ENCODE results near the gene TRIO. TPM values are rescaled to one million over a fixed set of nuclear protein-coding genes. Genes with fewer than 3 reads are reported as not detected.
A peak's percentile ranks its signal among the peaks of the same experiment; 100 is the strongest.

Gene TRIO
- total RNA-seq, 1 donor from 2014 or later = 223 TPM

- ChIA-PET CTCF (interaction anchor here (1.4 kb wide), 1 partner anchor 127 kb away, joined by 4 read pairs; no protein-coding TSS in a partner anchor), POLR2A (no interaction called here)
- Mint-ChIP-seq H3K9me3 (peaks cover 5% of the 10 kb centered on the region), H3K4me3 (no peak overlapping the region), H3K27me3 (no peaks in the 10 kb centered on the region), H3K36me3 (ENCODE audit: low read depth) (peaks cover 5% of the 10 kb centered on the region), H3K4me1 (peaks cover 28% of the 10 kb centered on the region), H3K27ac (peak overlapping the region; percentile 3)
- intact Hi-C loops (cut with micrococcal nuclease) = no loop called here
- ATAC-seq (ENCODE audit: low read depth) = no peak
- DNase-seq = no peak
- TF ChIP-seq CTCF (IDR thresholded peaks at IDR 0.05) = no peak
These were observed 378.6 kb downstream of the TRIO start for GRCh38 chr5:14521748-14522147.

- DNase-seq = no peak
- no peak for ATAC-seq (ENCODE audit: low read depth)
- H3K27me3 Mint-ChIP-seq = no peaks in the 10 kb centered on the region
- intact Hi-C loops (cut with micrococcal nuclease) = no loop called here
- ChIA-PET CTCF (no interaction called here), POLR2A (no interaction called here)
- no peak overlapping the region for H3K4me3 Mint-ChIP-seq
- H3K4me1 Mint-ChIP-seq = peaks cover 28% of the 10 kb centered on the region
- H3K9me3 Mint-ChIP-seq = peaks cover 5% of the 10 kb centered on the region
- no peak overlapping the region for H3K27ac Mint-ChIP-seq
- peaks cover 5% of the 10 kb centered on the region for H3K36me3 Mint-ChIP-seq (ENCODE audit: low read depth)
- no peak for TF ChIP-seq CTCF (IDR thresholded peaks at IDR 0.05)
These were observed 379.6 kb downstream of the TRIO start for GRCh38 chr5:14522721-14523120.

GRCh38 chr5:14523243-14524034 lies 380.3 kb downstream of the TRIO start:
- H3K27me3 Mint-ChIP-seq = no peaks in the 10 kb centered on the region
- peaks cover 3% of the 10 kb centered on the region for H3K36me3 Mint-ChIP-seq (ENCODE audit: low read depth)
- ATAC-seq (ENCODE audit: low read depth) (no peak), DNase-seq (no peak)
- CTCF ChIA-PET = no interaction called here
- POLR2A ChIA-PET = no interaction called here
- no peak for TF ChIP-seq CTCF (IDR thresholded peaks at IDR 0.05)
- peaks cover 28% of the 10 kb centered on the region for H3K4me1 Mint-ChIP-seq
- H3K27ac Mint-ChIP-seq = no peak overlapping the region
- intact Hi-C loops (cut with micrococcal nuclease) = no loop called here
- peaks cover 3% of the 10 kb centered on the region for H3K9me3 Mint-ChIP-seq
- no peak overlapping the region for H3K4me3 Mint-ChIP-seq

- intact Hi-C loops (cut with micrococcal nuclease) = no loop called here
- CTCF ChIA-PET = no interaction called here
- H3K4me1 Mint-ChIP-seq = peaks cover 18% of the 10 kb centered on the region
- POLR2A ChIA-PET = no interaction called here
- ATAC-seq (ENCODE audit: low read depth) (no peak), DNase-seq (no peak)
- no peak for TF ChIP-seq CTCF (IDR thresholded peaks at IDR 0.05)
- H3K27me3 Mint-ChIP-seq = no peaks in the 10 kb centered on the region
- H3K4me3 Mint-ChIP-seq = no peak overlapping the region
- no peaks in the 10 kb centered on the region for H3K9me3 Mint-ChIP-seq
- no peak overlapping the region for H3K27ac Mint-ChIP-seq
- H3K36me3 Mint-ChIP-seq (ENCODE audit: low read depth) = no peaks in the 10 kb centered on the region
These were observed 382.3 kb downstream of the TRIO start for GRCh38 chr5:14525397-14525796.

GRCh38 chr5:14526493-14526892 lies 383.4 kb downstream of the TRIO start:
- no peaks in the 10 kb centered on the region for H3K36me3 Mint-ChIP-seq (ENCODE audit: low read depth)
- CTCF ChIA-PET = no interaction called here
- intact Hi-C loops (cut with micrococcal nuclease) = no loop called here

More at GRCh38 chr5:14526493-14526892, 383.4 kb downstream of the TRIO start:
- TF ChIP-seq CTCF (IDR thresholded peaks at IDR 0.05) = no peak
- no peaks in the 10 kb centered on the region for H3K27me3 Mint-ChIP-seq
- H3K4me1 Mint-ChIP-seq = peaks cover 7% of the 10 kb centered on the region
- no peak overlapping the region for H3K4me3 Mint-ChIP-seq
- DNase-seq (no peak), ATAC-seq (ENCODE audit: low read depth) (no peak)
- POLR2A ChIA-PET = no interaction called here
- H3K9me3 Mint-ChIP-seq = no peaks in the 10 kb centered on the region
- no peak overlapping the region for H3K27ac Mint-ChIP-seq
